Measurements from ENCODE around the gene SUCLG2. TPM values are rescaled to one million over a fixed set of nuclear protein-coding genes. Genes with fewer than 3 reads are reported as not detected.

SUCLG2 gene
- total RNA-seq, 5 donors from 2014 or later (not counting 1 experiment from before 2014, with no cell fraction given): 45.6 to 65.9 (median 49.5) TPM

- Histone ChIP-seq H3K36me3 (ENCODE audit: control insufficient read depth in 2 of 2, extremely low read depth in 1 of 2, insufficient read depth in 1 of 2, low read length in 1 of 2) (no peaks in the 10 kb centered on the region), H3K27me3 (replicated peaks in 1 of 2; ENCODE audit: control insufficient read depth in 2 of 2, extremely low read depth in 1 of 2, insufficient read depth in 2 of 2, low read length in 1 of 2) (no peaks in the 10 kb centered on the region), H3K4me3 (ENCODE audit: control insufficient read depth in 1 of 2, extremely low read depth in 1 of 2, low read length in 1 of 2) (no peak overlapping the region), H3K27ac (ENCODE audit: low read length) (no peak overlapping the region), H3K9me3 (no peaks in the 10 kb centered on the region), H3K4me1 (ENCODE audit: control insufficient read depth in 1 of 2, extremely low read depth in 1 of 2, insufficient read depth in 2 of 2, low read length in 2 of 2) (no peaks in the 10 kb centered on the region)
- POLR2A ChIA-PET: no interaction called here
- no peak overlapping the region for H3K27ac Mint-ChIP-seq
- CTCF ChIA-PET: no interaction called here
- no peak overlapping the region for H3K4me3 Mint-ChIP-seq
- H3K36me3 Mint-ChIP-seq: peaks cover 4% of the 10 kb centered on the region
- H3K27me3 Mint-ChIP-seq: peaks cover 0 to 7% of the 10 kb centered on the region in 2 donors
- ATAC-seq (replicated peaks in 1 of 4): no peak
- no peaks in the 10 kb centered on the region for H3K4me1 Mint-ChIP-seq
- WGBS (ENCODE audit: insufficient coverage): no CpG with 5 or more reads among the region's 2 CpGs
- H3K9me3 Mint-ChIP-seq: peaks cover 0 to 5% (median 5%) of the 10 kb centered on the region in 3 donors
- no peak for DNase-seq
These were observed 326.8 kb downstream of the SUCLG2 start for GRCh38 chr3:67327582-67327981.

- peaks cover 0 to 4% of the 10 kb centered on the region in 2 donors for H3K27me3 Mint-ChIP-seq
- H3K36me3 ChIP-seq (ENCODE audit: control insufficient read depth in 2 of 2, extremely low read depth in 1 of 2, insufficient read depth in 1 of 2, low read length in 1 of 2): no peaks in the 10 kb centered on the region
- H3K4me3 ChIP-seq (ENCODE audit: control insufficient read depth in 1 of 2, extremely low read depth in 1 of 2, low read length in 1 of 2): no peak overlapping the region
- H3K27ac Mint-ChIP-seq: no peak overlapping the region
- no peak overlapping the region for H3K4me3 Mint-ChIP-seq
- peaks cover 4% of the 10 kb centered on the region for H3K36me3 Mint-ChIP-seq
- POLR2A ChIA-PET: no interaction called here
- CTCF ChIA-PET: interaction anchor here in 1 of 2 donors (0.6 kb wide), 1 partner anchor 1249 kb away, joined by 3 read pairs; no protein-coding TSS in a partner anchor
- DNase-seq (no peak), ATAC-seq (replicated peaks in 1 of 4) (no peak)
- WGBS (ENCODE audit: insufficient coverage): 100% methylated on average over 3 of the region's 6 CpGs
- H3K27ac ChIP-seq (ENCODE audit: low read length): no peak overlapping the region
- H3K4me1 Mint-ChIP-seq: no peaks in the 10 kb centered on the region
- H3K9me3 Mint-ChIP-seq: peaks cover 0 to 9% (median 7%) of the 10 kb centered on the region in 3 donors
- H3K27me3 ChIP-seq (replicated peaks in 1 of 2; ENCODE audit: control insufficient read depth in 2 of 2, extremely low read depth in 1 of 2, insufficient read depth in 2 of 2, low read length in 1 of 2): no peaks in the 10 kb centered on the region
- H3K9me3 ChIP-seq: no peaks in the 10 kb centered on the region
- no peaks in the 10 kb centered on the region for H3K4me1 ChIP-seq (ENCODE audit: control insufficient read depth in 1 of 2, extremely low read depth in 1 of 2, insufficient read depth in 2 of 2, low read length in 2 of 2)
These were observed 329.2 kb downstream of the SUCLG2 start for GRCh38 chr3:67325231-67325630.
